ENCODE results near the gene KCNK15.
"Not testable (repeated sequence)": the region's sequence is repeated elsewhere in the genome, so short reads cannot be mapped to it uniquely, and the experiment has no call there.

Gene KCNK15

DNA sequence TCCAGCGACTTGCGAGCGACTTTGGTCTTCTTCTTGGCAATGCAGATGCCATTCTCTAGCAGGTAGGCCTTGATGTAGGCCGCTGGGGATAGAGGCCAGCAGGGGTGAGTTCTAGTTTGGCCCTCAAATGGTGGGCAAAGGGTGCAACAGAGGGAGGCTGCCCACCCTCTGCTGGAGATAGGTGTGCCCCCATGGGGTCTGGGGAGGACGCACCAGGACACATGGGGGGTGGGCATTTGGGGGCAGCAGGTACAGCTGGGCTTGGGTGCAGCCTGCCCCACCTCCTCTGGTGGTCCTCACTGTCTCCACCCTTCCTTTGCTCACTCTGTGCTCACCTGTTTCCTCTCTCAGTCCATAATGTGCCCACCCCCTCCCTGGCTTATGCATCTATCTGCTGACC is 11.3 kb downstream of the KCNK15 start:
- DNase-seq (ENCODE audit: low read depth) = no peak
- H3K4me3 ChIP-seq (ENCODE audit: control insufficient read depth, low read depth, low read length) = no peak overlapping the region
- no peak for TF ChIP-seq CTCF (IDR thresholded peaks at IDR 0.05; ENCODE audit: control insufficient read depth, insufficient read depth, low read depth, low read length, missing control alignments)

DNA sequence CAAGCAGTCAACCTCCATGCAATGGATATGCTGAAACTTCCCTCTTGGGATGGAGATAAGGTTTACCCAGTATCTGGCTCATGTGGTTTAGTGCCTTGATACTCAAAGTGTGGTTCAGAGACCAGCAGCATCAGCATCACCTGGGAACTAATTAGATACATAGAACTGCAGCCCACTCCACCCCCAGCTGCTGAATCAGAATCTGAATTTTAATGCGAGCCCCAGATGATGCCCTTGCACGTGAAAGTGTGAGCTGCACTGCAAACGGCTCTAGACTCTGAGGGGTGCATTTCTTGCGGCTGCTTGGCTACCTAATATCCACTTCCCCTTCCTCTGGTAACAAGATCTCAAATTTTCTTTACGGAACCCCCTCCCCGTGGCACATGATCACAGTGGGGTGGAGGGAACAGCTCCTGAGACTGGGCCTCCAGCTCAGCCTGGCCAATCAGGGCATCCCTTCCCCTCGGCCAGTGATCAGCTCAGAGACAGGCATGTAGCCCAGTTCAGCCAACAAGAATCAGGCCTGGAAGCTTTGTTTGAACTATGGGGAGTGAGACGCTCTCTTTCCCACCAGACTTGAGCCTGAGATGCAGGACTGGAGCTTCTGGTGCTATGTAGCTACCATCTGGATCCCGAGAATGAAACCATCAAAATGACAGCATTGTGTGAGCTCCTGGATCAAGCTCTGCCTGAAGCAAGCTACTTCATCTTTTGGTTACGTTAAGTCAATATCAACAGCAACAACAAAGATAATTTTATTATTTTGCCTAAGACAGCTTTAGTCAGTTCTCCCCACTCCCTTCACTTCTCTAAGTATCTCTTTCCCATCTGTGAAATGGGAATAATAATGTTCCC is 12.8 kb downstream of the KCNK15 start:
- DNase-seq (ENCODE audit: low read depth) = no peak
- TF ChIP-seq CTCF (IDR thresholded peaks at IDR 0.05; ENCODE audit: control insufficient read depth, insufficient read depth, low read depth, low read length, missing control alignments) = no peak
- H3K4me3 ChIP-seq (ENCODE audit: control insufficient read depth, low read depth, low read length) = no peak overlapping the region

- no peak for TF ChIP-seq CTCF (IDR thresholded peaks at IDR 0.05; ENCODE audit: control insufficient read depth, insufficient read depth, low read depth, low read length, missing control alignments)
- no peak for DNase-seq (ENCODE audit: low read depth)
- H3K4me3 ChIP-seq (ENCODE audit: control insufficient read depth, low read depth, low read length) = no peak overlapping the region
Observed at GRCh38 chr20:44759595-44759994, 13.9 kb downstream of the KCNK15 start.

DNA sequence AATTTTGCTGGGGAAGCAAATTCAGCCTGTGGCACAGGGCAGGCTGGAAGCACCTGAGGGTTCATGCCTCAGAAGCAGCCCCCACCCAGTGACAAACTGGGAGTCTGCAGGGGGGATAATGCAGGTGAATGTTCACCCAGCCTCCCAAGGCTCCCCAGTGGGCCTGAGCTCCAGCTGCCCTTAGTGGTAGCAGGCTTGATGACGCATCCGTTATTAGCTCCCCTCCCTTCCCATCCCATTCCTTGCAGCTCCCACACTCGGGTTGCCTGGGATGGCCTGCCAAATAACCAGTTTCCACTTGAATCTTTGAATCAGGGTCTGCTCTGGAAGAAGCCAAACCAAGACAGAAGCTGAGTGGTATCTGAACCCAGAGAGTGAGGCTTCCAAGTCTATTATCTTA is 15.8 kb downstream of the KCNK15 start:
- no peak for DNase-seq (ENCODE audit: low read depth)

DNA sequence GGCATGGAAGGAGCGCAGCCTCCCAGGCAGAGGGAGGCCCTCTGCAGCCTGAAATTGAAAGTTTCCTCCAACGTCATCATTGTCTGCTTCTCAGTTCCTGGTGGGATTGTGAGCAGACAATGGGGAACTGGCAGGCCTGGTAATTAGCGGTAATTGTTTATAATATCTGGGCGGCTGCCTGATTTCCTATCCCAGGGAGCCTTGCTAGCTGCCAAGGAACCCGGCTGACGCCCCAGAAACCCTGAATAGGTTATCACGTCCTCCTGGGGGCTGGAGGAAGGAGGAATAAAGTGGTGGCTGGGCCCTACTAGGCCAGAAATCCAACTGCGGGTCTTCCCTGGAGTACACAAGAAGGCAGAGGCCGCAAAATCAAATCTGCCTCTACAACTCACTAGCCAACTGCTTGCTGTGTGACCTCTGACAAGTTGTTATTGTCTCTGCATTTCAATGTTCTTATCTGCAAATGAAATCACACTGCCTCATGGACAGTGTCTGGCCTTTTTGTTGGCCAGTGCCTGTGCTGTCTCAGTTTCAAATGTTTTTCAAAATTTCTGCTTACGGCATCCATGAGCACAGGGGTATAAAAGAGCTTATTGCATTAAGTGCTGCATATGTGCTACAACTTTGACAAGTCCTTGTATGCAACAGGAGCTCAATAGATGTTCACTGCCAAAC is 16.9 kb downstream of the KCNK15 start:
- no peak for TF ChIP-seq CTCF (IDR thresholded peaks at IDR 0.05; ENCODE audit: control insufficient read depth, insufficient read depth, low read depth, low read length, missing control alignments)
- H3K4me3 ChIP-seq (ENCODE audit: control insufficient read depth, low read depth, low read length) = no peak overlapping the region
- DNase-seq (ENCODE audit: low read depth) = no peak

More for the DNA sequence above, 15.8 kb downstream of the KCNK15 start:
- no peak for TF ChIP-seq CTCF (IDR thresholded peaks at IDR 0.05; ENCODE audit: control insufficient read depth, insufficient read depth, low read depth, low read length, missing control alignments)
- H3K4me3 ChIP-seq (ENCODE audit: control insufficient read depth, low read depth, low read length) = no peak overlapping the region

DNA sequence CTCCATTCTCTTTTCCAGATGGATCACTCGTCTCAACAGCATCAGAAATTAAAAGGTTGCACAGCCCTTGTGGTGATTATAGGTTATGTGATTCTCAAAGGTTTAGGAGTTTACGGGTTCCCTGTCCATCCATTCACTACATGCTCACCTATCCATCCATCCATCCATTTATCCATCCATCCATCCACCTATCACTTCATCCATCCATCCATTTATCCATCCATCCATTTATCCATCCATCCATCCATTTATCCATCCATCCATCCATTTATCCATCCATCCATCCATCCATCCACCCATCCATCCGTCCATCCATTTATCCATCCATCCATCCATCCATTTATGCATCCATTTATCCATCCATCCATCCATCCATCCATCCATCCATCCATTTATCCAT is 18.1 kb downstream of the KCNK15 start:
- not testable (repeated sequence) for H3K4me3 ChIP-seq (ENCODE audit: control insufficient read depth, low read depth, low read length); DNase-seq (ENCODE audit: low read depth)

GRCh38 chr20:44765091-44765490 is 19.4 kb downstream of the KCNK15 start:
- TF ChIP-seq CTCF (IDR thresholded peaks at IDR 0.05; ENCODE audit: control insufficient read depth, insufficient read depth, low read depth, low read length, missing control alignments) = no peak
- DNase-seq (ENCODE audit: low read depth) = no peak
- no peak overlapping the region for H3K4me3 ChIP-seq (ENCODE audit: control insufficient read depth, low read depth, low read length)
